GM12878 (cell line): ENCODE measurements around the gene PISD. TPM values are rescaled to one million over a fixed set of nuclear protein-coding genes. Genes with fewer than 3 reads are reported as not detected.

Experiments used
- E2F4 ChIP-seq: IDR thresholded peaks from 2 replicates; pipeline ENCODE4 v1.6.1; 2012; ENCODE audit warnings: low read depth, low read length, improper control_type of control experiment
- MLLT1 ChIP-seq: fragments of 450-650 bp; IDR thresholded peaks from 2 replicates; pipeline ENCODE4 v1.6.1; 2016; ENCODE audit warnings: mild to moderate bottlenecking
- NFXL1 ChIP-seq: fragments of 450-650 bp; IDR thresholded peaks from 2 replicates; pipeline ENCODE4 v1.6.1; 2017; ENCODE audit warnings: antibody characterized with exemption, mild to moderate bottlenecking, borderline replicate concordance
- RAD21 ChIP-seq: IDR thresholded peaks from 2 replicates; pipeline ENCODE4 v1.6.1; 2011; ENCODE audit warnings: mild to moderate bottlenecking, low read depth, low read length, moderate library complexity; ENCODE audit not compliant: insufficient read depth
- RUNX3 ChIP-seq: IDR thresholded peaks from 2 replicates; pipeline ENCODE4 v1.6.1; 2012; ENCODE audit warnings: low read length, inconsistent platforms
- SRF ChIP-seq, 2 experiments: IDR thresholded peaks; 2 replicates each; pipeline ENCODE4 v1.6.1; 2011; ENCODE audit warnings: low read depth in 2 of 2, low read length in 2 of 2, mild to moderate bottlenecking in 1 of 2, moderate library complexity in 1 of 2
- SUPT20H ChIP-seq: IDR thresholded peaks from 2 replicates; pipeline ENCODE4 v1.6.1; 2011; ENCODE audit warnings: low read depth, mild to moderate bottlenecking, low read length, moderate library complexity, borderline replicate concordance; ENCODE audit not compliant: control insufficient read depth
- polyA plus RNA-seq, 11 experiments: library from polyadenylated mRNA; depleted of rRNA in 4 of 11; unstranded in 6 of 11; stranded (reverse) in 5 of 11; fragments of >200 nt; fragmentation: Nextera tagmentation in 4 of 11; fragmentation: Illumina TruSeq in 1 of 11; extraction: Ambion mirVana in 4 of 11; extraction: Trizol in 1 of 11; gene quantifications; 1 replicate in 1 of 11; 2 replicates in 10 of 11; pipeline versions ENCODE4 v1.2.1 to v1.2.3, GENCODE V29; 2011 to 2016; ENCODE audit warnings: inconsistent platforms in 2 of 11, missing spikeins in 2 of 11, low read depth in 1 of 11
- total RNA-seq, 4 experiments: library from RNA; depleted of rRNA in 3 of 4; stranded (reverse); fragments of >200 nt in 3 of 4; fragmentation: Illumina TruSeq in 1 of 4; extraction: Trizol in 1 of 4; gene quantifications; 2 replicates each; pipeline versions ENCODE4 v1.2.1 to v1.2.3, GENCODE V29; 2013 to 2021
- TF ChIP-seq, protein P1 (sequence below): IDR thresholded peaks from 2 replicates; pipeline ENCODE4 v1.6.1; 2012; ENCODE audit warnings: mild to moderate bottlenecking, low read depth, low read length

Gene PISD
- total and polyA plus RNA-seq, 10 of the 15 experiments (the other 5 are each of a cell fraction or from before 2014, with no cell fraction given): 25.8 to 62.7 (median 45.8) TPM

DNA sequence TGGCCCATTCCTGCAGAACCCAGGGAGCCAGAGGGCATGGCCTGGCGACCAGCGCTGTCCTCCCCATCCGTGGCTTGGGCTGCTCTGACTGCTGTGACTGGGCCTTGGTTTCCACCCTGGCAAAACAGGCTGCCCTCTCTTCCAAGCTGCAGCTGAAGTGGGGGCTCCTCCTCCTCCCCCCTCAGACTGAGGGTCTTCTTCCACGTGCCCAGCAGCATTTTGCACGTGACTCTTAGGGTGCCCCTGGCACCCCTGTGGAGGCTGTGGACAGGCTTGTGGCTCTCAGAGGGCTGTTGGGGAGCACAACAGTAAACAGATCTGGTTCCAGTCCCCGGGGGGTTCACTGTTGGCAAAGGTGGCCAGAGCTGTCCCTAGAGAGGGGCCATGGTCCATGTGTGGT lies 51.4 kb downstream of the PISD start (continued):
- TF ChIP-seq, protein P1, sequence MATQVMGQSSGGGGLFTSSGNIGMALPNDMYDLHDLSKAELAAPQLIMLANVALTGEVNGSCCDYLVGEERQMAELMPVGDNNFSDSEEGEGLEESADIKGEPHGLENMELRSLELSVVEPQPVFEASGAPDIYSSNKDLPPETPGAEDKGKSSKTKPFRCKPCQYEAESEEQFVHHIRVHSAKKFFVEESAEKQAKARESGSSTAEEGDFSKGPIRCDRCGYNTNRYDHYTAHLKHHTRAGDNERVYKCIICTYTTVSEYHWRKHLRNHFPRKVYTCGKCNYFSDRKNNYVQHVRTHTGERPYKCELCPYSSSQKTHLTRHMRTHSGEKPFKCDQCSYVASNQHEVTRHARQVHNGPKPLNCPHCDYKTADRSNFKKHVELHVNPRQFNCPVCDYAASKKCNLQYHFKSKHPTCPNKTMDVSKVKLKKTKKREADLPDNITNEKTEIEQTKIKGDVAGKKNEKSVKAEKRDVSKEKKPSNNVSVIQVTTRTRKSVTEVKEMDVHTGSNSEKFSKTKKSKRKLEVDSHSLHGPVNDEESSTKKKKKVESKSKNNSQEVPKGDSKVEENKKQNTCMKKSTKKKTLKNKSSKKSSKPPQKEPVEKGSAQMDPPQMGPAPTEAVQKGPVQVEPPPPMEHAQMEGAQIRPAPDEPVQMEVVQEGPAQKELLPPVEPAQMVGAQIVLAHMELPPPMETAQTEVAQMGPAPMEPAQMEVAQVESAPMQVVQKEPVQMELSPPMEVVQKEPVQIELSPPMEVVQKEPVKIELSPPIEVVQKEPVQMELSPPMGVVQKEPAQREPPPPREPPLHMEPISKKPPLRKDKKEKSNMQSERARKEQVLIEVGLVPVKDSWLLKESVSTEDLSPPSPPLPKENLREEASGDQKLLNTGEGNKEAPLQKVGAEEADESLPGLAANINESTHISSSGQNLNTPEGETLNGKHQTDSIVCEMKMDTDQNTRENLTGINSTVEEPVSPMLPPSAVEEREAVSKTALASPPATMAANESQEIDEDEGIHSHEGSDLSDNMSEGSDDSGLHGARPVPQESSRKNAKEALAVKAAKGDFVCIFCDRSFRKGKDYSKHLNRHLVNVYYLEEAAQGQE: no peak
- TF ChIP-seq RUNX3: no peak
- no peak for TF ChIP-seq E2F4
- TF ChIP-seq SUPT20H: no peak
- TF ChIP-seq SRF (IDR thresholded peaks at IDR 0.05; ENCODE audit: low read depth in 2 of 2, low read length in 2 of 2): no peak
- TF ChIP-seq NFXL1: no peak
- TF ChIP-seq MLLT1: no peak
- no peak for TF ChIP-seq RAD21
